Inflammatory macrophage (primary cell): ENCODE measurements around the gene PMAIP1.

Source experiments
- DNase-seq, 2 donors: peaks; one replicate each; pipeline ENCODE4 v3.0.0-alpha.2; 2020 to 2022

The PMAIP1 gene

GRCh38 chr18:59915606-59916005 lies 15.8 kb downstream of the PMAIP1 start:
- DNase-seq, result peak; percentile 14 to 23

- DNase-seq, result no peak
These were observed 16.9 kb downstream of the PMAIP1 start for GRCh38 chr18:59916746-59917145.

GRCh38 chr18:59917422-59917821 lies 17.6 kb downstream of the PMAIP1 start:
- DNase-seq, result peak; percentile 72 to 75

GRCh38 chr18:59918320-59918755 lies 18.5 kb downstream of the PMAIP1 start:
- peak; percentile 57 to 78 for DNase-seq

- no peak for DNase-seq
These were observed 19.2 kb downstream of the PMAIP1 start for GRCh38 chr18:59918997-59919396.

- DNase-seq, result peak; percentile 58 to 74
These were observed 21.6 kb downstream of the PMAIP1 start for GRCh38 chr18:59921384-59921891.

- no peak for DNase-seq
These were observed 23.9 kb downstream of the PMAIP1 start for GRCh38 chr18:59923539-59924196.

- no peak for DNase-seq
These were observed 26.3 kb downstream of the PMAIP1 start for GRCh38 chr18:59926131-59926530.

- DNase-seq, result peak; percentile 11 to 14
These were observed 27.5 kb downstream of the PMAIP1 start for GRCh38 chr18:59927246-59927825.

- no peak for DNase-seq
These were observed 28.4 kb downstream of the PMAIP1 start for GRCh38 chr18:59928201-59928600.

GRCh38 chr18:59929621-59930295 lies 30.0 kb downstream of the PMAIP1 start:
- no peak for DNase-seq

GRCh38 chr18:59932401-59932800 lies 32.6 kb downstream of the PMAIP1 start:
- no peak for DNase-seq

- DNase-seq, result no peak
These were observed 38.9 kb downstream of the PMAIP1 start for GRCh38 chr18:59938676-59939075.

GRCh38 chr18:59939127-59939526 lies 39.3 kb downstream of the PMAIP1 start:
- no peak for DNase-seq

- peak; percentile 37 to 50 for DNase-seq
These were observed 40.3 kb downstream of the PMAIP1 start for GRCh38 chr18:59940068-59940467.

- peak; percentile 32 to 47 for DNase-seq
These were observed 41.5 kb downstream of the PMAIP1 start for GRCh38 chr18:59941331-59941730.

GRCh38 chr18:59942601-59943000 lies 42.8 kb downstream of the PMAIP1 start:
- no peak for DNase-seq

GRCh38 chr18:59945544-59945943 lies 45.7 kb downstream of the PMAIP1 start:
- no peak for DNase-seq

- DNase-seq, result no peak
These were observed 50.6 kb downstream of the PMAIP1 start for GRCh38 chr18:59950215-59950944.

GRCh38 chr18:59951591-59951990 lies 51.8 kb downstream of the PMAIP1 start:
- no peak for DNase-seq

- no peak for DNase-seq
These were observed 52.6 kb downstream of the PMAIP1 start for GRCh38 chr18:59952283-59953007.
